ENCODE results near the gene CCDC69. TPM values are rescaled to one million over a fixed set of nuclear protein-coding genes. Genes with fewer than 3 reads are reported as not detected.

Gene CCDC69
- total RNA-seq, 4 donors from 2014 or later: 217 to 341 (median 285) TPM

- Histone ChIP-seq H3K4me1 (peaks cover 95 to 100% (median 99%) of the 10 kb centered on the region in 4 donors), H3K27ac (replicated peaks in 1 of 4) (peak overlapping the region; percentile 55 to 97 (median 94)), H3K4me3 (no peak overlapping the region), H3K36me3 (peaks cover 0 to 9% (median 0%) of the 10 kb centered on the region in 4 donors), H3K27me3 (no peaks in the 10 kb centered on the region), H3K9me3 (no peaks in the 10 kb centered on the region)
- TF ChIP-seq EP300 (IDR thresholded peaks at IDR 0.05): no peak
- TF ChIP-seq POLR2AphosphoS5 (IDR thresholded peaks at IDR 0.05): no peak
- TF ChIP-seq CTCF (IDR thresholded peaks at IDR 0.05): no peak
- TF ChIP-seq POLR2A (IDR thresholded peaks at IDR 0.05; ENCODE audit: low read depth): no peak
- 57% methylated on average over 3 of the region's 3 CpGs for WGBS
- intact Hi-C loops (cut with DNase I): no loop called here
- DNase-seq (ENCODE audit: extremely low spot score): no peak
Measured at GRCh38 chr5:151212406-151212798, 11.5 kb downstream of the CCDC69 start.

- Histone ChIP-seq H3K9me3 (no peaks in the 10 kb centered on the region), H3K4me3 (peak overlapping the region in 1 of 4 donors; percentile 1), H3K27ac (replicated peaks in 1 of 4) (peak overlapping the region; percentile 64 to 97 (median 82)), H3K4me1 (peaks cover 58 to 73% (median 62%) of the 10 kb centered on the region in 4 donors), H3K27me3 (no peaks in the 10 kb centered on the region), H3K36me3 (peaks cover 0 to 6% (median 0%) of the 10 kb centered on the region in 4 donors)
- 10% methylated on average over 5 of the region's 5 CpGs for WGBS
- intact Hi-C loops (cut with DNase I): no loop called here
- no peak for TF ChIP-seq POLR2A (IDR thresholded peaks at IDR 0.05; ENCODE audit: low read depth)
- no peak for TF ChIP-seq EP300 (IDR thresholded peaks at IDR 0.05)
- no peak for TF ChIP-seq CTCF (IDR thresholded peaks at IDR 0.05)
- TF ChIP-seq POLR2AphosphoS5 (IDR thresholded peaks at IDR 0.05): no peak
- peak; percentile 90 for DNase-seq (ENCODE audit: extremely low spot score)
Measured at GRCh38 chr5:151208481-151208914, 15.4 kb downstream of the CCDC69 start.

- no peaks in the 10 kb centered on the region for H3K27me3 ChIP-seq
- intact Hi-C loops (cut with DNase I): no loop called here
- H3K4me1 ChIP-seq: peaks cover 34 to 50% (median 38%) of the 10 kb centered on the region in 4 donors
- TF ChIP-seq EP300 (IDR thresholded peaks at IDR 0.05) (no peak), POLR2AphosphoS5 (IDR thresholded peaks at IDR 0.05) (no peak), CTCF (IDR thresholded peaks at IDR 0.05) (no peak), POLR2A (IDR thresholded peaks at IDR 0.05; ENCODE audit: low read depth) (no peak)
- H3K9me3 ChIP-seq: no peaks in the 10 kb centered on the region
- peaks cover 6 to 24% (median 23%) of the 10 kb centered on the region in 4 donors for H3K36me3 ChIP-seq
- DNase-seq (ENCODE audit: extremely low spot score): peak; percentile 78
- H3K4me3 ChIP-seq: no peak overlapping the region
- H3K27ac ChIP-seq (replicated peaks in 1 of 4): peak overlapping the region in 1 of 4 donors; percentile 5
- 85% methylated on average over 7 of the region's 10 CpGs for WGBS
Measured at GRCh38 chr5:151205411-151205810, 18.5 kb downstream of the CCDC69 start.

GRCh38 chr5:151204051-151204450, 19.8 kb downstream of the CCDC69 start:
- peak; percentile 66 for DNase-seq (ENCODE audit: extremely low spot score)
- Histone ChIP-seq H3K27me3 (no peaks in the 10 kb centered on the region), H3K4me1 (peaks cover 21 to 36% (median 24%) of the 10 kb centered on the region in 4 donors), H3K4me3 (no peak overlapping the region), H3K36me3 (peaks cover 18 to 38% (median 36%) of the 10 kb centered on the region in 4 donors), H3K9me3 (no peaks in the 10 kb centered on the region), H3K27ac (replicated peaks in 1 of 4) (no peak overlapping the region)
- intact Hi-C loops (cut with DNase I): no loop called here
- TF ChIP-seq CTCF (IDR thresholded peaks at IDR 0.05) (no peak), POLR2AphosphoS5 (IDR thresholded peaks at IDR 0.05) (no peak), EP300 (IDR thresholded peaks at IDR 0.05) (no peak), POLR2A (IDR thresholded peaks at IDR 0.05; ENCODE audit: low read depth) (no peak)
- WGBS: 88% methylated on average over 5 of the region's 5 CpGs

All from esophagus muscularis mucosa (tissue), 4 donors.